DND-41 (cell line): ENCODE data around the gene TIMM17B.

Experiments used
- ATAC-seq: fragments of 200-7000 bp; cut with Tn5 transposase; 3 replicates; pipeline ENCODE4 v1.9.1; 2021; ENCODE audit warnings: low read depth; ENCODE audit not compliant: insufficient read depth
- DNase-seq: peaks from one replicate; pipeline ENCODE4 v3.0.0-alpha.2; 2020
- H2AFZ ChIP-seq: 2 replicates; pipeline ENCODE4 v1.6.0; 2012; ENCODE audit warnings: low read depth, low read length
- H3K27ac ChIP-seq: 2 replicates; pipeline ENCODE4 v1.5.1; 2012; ENCODE audit warnings: low read length, inconsistent platforms
- H3K27me3 ChIP-seq: fragments of 200-600 bp; sonication (generic); 2 replicates; pipeline ENCODE4 v1.6.0; 2012; ENCODE audit warnings: low read length, mild to moderate bottlenecking, inconsistent platforms; ENCODE audit not compliant: insufficient read depth, poor library complexity
- H3K36me3 ChIP-seq: 2 replicates; pipeline ENCODE4 v1.5.1; 2012; ENCODE audit warnings: low read length, inconsistent platforms; ENCODE audit not compliant: insufficient read depth
- H3K4me1 ChIP-seq: 2 replicates; pipeline ENCODE4 v1.5.1; 2012; ENCODE audit warnings: mild to moderate bottlenecking, low read length; ENCODE audit not compliant: insufficient read depth
- H3K4me2 ChIP-seq: 2 replicates; pipeline ENCODE4 v1.6.0; 2012; ENCODE audit warnings: mild to moderate bottlenecking, moderate library complexity, low read length, inconsistent platforms; ENCODE audit not compliant: insufficient read depth
- H3K4me3 ChIP-seq, 2 experiments: fragments of 200-600 bp in 1 of 2; shearing (Covaris generic) in 1 of 2; 2 replicates each; pipeline ENCODE4 v1.5.1; 2012 to 2016; ENCODE audit warnings: inconsistent platforms in 2 of 2, low read length in 2 of 2, mild to moderate bottlenecking in 2 of 2, low read depth in 1 of 2, moderate library complexity in 1 of 2
- H3K79me2 ChIP-seq: 2 replicates; pipeline ENCODE4 v1.6.0; 2012; ENCODE audit warnings: low read length, inconsistent platforms; ENCODE audit not compliant: insufficient read depth
- H3K9ac ChIP-seq: 2 replicates; pipeline ENCODE4 v1.6.0; 2012; ENCODE audit warnings: low read depth, mild to moderate bottlenecking, inconsistent platforms, low read length, moderate library complexity
- H3K9me3 ChIP-seq: 2 replicates; pipeline ENCODE4 v1.5.1; 2012; ENCODE audit warnings: low read length, moderate library complexity, mild to moderate bottlenecking, inconsistent platforms; ENCODE audit not compliant: insufficient read depth, severe bottlenecking
- H4K20me1 ChIP-seq: 2 replicates; pipeline ENCODE4 v1.6.0; 2012; ENCODE audit warnings: low read length; ENCODE audit not compliant: insufficient read depth
- CTCF ChIP-seq: IDR thresholded peaks from 2 replicates; pipeline ENCODE4 v1.5.1; 2012; ENCODE audit warnings: borderline replicate concordance, low read length, moderate library complexity, mild to moderate bottlenecking; ENCODE audit not compliant: poor library complexity, severe bottlenecking; ENCODE audit errors: extremely low read depth
- EZH2 ChIP-seq: IDR thresholded peaks from 3 replicates; pipeline ENCODE4 v1.6.1; 2012; ENCODE audit warnings: borderline replicate concordance, low read depth, mild to moderate bottlenecking, moderate library complexity, low read length, inconsistent platforms; ENCODE audit not compliant: severe bottlenecking

TIMM17B gene

DNA sequence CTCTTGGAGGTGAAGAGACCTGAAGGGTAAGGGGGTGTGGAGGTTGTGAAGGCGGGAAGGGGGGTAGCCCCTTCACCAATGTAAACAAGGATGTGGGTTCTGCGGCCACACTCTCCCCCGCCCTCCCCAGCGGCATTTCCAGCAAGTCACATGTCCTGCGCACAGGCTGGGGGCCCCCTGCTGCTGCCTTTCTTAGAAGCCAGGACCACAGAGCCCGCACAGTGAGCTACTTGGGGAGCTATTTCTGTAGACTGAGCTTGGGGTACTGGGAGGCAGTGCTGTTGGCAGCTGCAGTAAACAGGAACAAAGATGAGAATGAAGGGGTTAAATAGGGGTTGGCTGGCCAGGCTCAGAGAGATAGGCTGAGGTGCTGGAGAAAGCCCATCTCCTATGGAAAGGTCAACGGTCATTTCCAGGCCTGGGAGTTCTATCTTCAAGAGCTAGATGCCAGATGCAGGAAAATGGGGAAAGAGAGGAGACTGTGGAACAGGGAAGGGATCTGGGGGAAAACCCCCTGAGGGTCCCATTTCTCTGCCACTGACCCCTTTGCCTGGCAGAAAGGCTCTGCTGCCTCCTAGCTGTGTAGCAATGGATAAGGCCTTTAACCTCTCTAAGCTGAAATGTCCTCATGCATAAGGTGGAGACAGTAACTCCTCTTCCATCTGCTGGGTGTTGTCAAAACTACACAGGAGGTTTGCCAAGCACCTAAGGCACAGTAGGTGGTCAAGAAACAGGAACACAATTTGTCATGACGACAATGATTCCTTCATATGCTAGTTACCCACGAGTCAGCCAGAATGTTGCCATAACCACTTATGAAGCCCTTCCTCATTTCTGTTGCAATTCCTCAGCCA is 39.7 kb upstream of the TIMM17B start:
- H3K9ac ChIP-seq, result 0 out of 2 replicates have a peak overlapping the region, but pooled peaks have one; percentile 8
- DNase-seq (peak; percentile 90), ATAC-seq (peak; percentile 97)
- no peak overlapping the region for H2AFZ ChIP-seq
- H3K79me2 ChIP-seq, result peaks cover 52% of the 10 kb centered on the region
- H3K27me3 ChIP-seq, result no peaks in the 10 kb centered on the region
- no peaks in the 10 kb centered on the region for H3K9me3 ChIP-seq
- H3K4me1 ChIP-seq, result peaks cover 48% of the 10 kb centered on the region
- peaks cover 68% of the 10 kb centered on the region for H4K20me1 ChIP-seq
- TF ChIP-seq EZH2 (no peak), CTCF (peak; percentile 50)
- no peak overlapping the region for H3K4me3 ChIP-seq
- H3K4me2 ChIP-seq, result peak overlapping the region; percentile 30
- H3K27ac ChIP-seq, result peak overlapping the region; percentile 76
- H3K36me3 ChIP-seq, result peaks cover 59% of the 10 kb centered on the region

DNA sequence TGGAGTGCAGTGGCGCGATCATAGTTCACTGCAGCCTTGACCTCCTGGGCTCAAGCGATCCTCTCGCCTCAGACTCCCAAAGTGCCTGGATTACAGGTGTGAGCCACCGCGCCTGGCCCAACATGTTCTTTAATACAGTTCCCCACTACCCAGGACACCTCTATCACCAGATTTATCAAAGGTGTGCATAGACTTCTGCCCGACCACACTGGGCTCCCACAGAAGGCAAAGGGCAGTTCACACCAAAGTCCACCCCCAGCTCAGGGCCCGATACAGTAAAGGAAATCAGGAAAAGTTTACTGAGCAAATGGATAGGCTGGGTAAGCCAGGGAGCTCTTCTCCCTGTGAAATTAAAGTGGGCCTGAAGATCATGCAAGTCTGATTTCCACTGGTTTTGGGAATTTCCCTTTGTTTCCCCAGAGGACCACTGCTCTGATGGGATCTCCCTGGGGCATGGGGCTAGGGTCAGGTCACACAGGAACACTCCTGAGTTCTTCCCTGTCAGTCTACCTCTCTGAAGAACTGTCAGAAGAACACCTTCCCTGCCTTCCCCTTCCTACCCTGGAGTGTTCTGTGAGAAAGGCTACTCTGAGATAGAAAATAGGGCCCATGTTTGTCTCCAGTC is 39.0 kb upstream of the TIMM17B start:
- Histone ChIP-seq H2AFZ (no peak overlapping the region), H4K20me1 (peaks cover 62% of the 10 kb centered on the region), H3K4me1 (peaks cover 46% of the 10 kb centered on the region), H3K4me2 (no peak overlapping the region), H3K27me3 (no peaks in the 10 kb centered on the region), H3K4me3 (no peak overlapping the region), H3K9me3 (no peaks in the 10 kb centered on the region), H3K9ac (no peak overlapping the region), H3K27ac (peak overlapping the region; percentile 70; the same call in 1 of the 2 replicates), H3K36me3 (peaks cover 54% of the 10 kb centered on the region), H3K79me2 (peaks cover 45% of the 10 kb centered on the region)
- TF ChIP-seq EZH2 (no peak), CTCF (no peak)
- ATAC-seq (no peak), DNase-seq (no peak)

GRCh38 chrX:48935301-48935670 is 37.7 kb upstream of the TIMM17B start:
- no peak overlapping the region for H3K4me3 ChIP-seq
- H3K27me3 ChIP-seq, result no peaks in the 10 kb centered on the region
- peaks cover 53% of the 10 kb centered on the region for H4K20me1 ChIP-seq

More at GRCh38 chrX:48935301-48935670, 37.7 kb upstream of the TIMM17B start:
- TF ChIP-seq EZH2, result no peak
- peaks cover 39% of the 10 kb centered on the region for H3K4me1 ChIP-seq
- no peaks in the 10 kb centered on the region for H3K9me3 ChIP-seq
- no peak overlapping the region for H3K27ac ChIP-seq
- peaks cover 50% of the 10 kb centered on the region for H3K36me3 ChIP-seq
- ATAC-seq, result no peak
- peaks cover 35% of the 10 kb centered on the region for H3K79me2 ChIP-seq
- no peak for DNase-seq
- no peak overlapping the region for H2AFZ ChIP-seq
- no peak overlapping the region for H3K4me2 ChIP-seq
- H3K9ac ChIP-seq, result no peak overlapping the region
